HG03342 (cell line): ENCODE data around the gene PCDH12.

Source experiments
- ATAC-seq: cut with Tn5 transposase; IDR thresholded peaks from one replicate; pipeline ENCODE4 v1.9.1; 2021; ENCODE audit warnings: mild to moderate bottlenecking, moderate library complexity; ENCODE audit not compliant: unreplicated experiment

Gene PCDH12

DNA sequence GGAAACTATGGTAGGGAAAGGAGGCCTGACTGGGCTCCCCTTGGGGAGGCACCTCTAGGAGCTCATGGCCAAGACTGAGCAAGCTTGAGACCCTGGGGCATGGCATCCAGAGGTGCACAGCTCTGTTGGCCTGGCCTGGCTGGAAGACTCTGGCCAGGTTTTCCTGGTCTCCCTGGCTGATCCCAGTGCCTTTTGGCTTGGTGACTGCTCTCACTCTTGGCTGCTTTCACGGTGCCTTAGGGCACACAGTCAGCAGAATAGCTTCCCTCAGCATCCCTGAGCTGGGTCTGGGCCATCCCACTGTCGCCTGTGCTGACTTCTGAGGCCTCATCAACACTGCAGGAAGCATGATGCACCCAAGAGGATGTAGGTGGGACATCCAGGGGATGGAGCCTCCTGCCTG is 47.7 kb downstream of the PCDH12 start:
- no peak for ATAC-seq

DNA sequence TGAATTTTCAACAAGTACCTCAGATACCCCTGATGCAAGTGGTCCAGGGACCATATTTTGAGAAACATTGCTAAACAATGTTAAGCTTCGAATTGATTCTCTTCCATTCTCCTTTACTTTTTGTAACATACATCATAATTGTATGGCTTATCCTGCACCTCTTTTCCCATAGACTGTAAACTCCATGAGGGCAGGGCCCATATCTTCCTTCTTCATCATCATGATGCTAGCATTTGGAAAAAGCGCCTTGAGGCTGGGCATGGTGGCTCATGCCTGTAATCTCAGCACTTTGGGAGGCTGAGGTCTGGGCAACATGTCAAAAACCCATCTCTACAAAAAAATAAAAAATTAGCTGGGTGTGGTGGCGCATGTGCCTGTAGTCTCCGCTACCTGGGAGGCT is 48.8 kb downstream of the PCDH12 start:
- no peak for ATAC-seq

DNA sequence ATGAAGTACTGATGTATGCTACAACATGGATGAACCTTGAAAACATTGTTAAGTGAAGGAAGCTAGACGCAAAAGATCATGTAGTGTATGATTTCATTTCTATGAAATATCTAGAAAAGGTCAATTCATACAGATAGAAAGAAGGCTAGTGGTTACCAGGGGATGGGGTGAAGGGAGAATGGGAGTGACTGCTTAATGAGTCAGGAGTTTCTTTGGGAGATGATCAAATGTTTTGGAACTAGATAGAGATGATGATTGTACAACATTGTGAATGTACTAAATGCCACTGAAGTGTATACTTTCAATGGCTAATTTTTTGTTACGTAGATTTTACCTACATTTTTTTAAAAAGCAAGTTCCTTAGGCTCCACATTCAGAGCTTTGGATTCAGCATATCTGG is 49.2 kb downstream of the PCDH12 start:
- no peak for ATAC-seq

DNA sequence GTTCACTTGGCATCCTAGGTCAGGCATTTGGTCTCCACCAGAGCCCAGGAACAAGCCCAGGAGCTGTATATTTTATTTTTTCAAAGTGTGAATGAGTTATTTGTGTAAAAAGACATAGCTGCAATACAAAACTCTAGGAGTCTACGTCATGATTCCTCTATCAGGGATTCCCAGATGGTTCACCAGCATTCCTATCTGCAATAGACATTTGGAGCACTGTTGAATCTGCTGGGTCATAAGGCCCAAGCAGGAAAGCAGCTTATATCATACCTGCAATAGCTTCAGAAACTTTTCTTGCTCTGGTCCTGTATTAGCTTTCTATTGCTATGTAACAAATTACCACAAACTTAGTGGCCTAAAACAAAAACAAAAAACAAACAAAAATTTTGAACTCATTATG is 51.0 kb downstream of the PCDH12 start:
- no peak for ATAC-seq

DNA sequence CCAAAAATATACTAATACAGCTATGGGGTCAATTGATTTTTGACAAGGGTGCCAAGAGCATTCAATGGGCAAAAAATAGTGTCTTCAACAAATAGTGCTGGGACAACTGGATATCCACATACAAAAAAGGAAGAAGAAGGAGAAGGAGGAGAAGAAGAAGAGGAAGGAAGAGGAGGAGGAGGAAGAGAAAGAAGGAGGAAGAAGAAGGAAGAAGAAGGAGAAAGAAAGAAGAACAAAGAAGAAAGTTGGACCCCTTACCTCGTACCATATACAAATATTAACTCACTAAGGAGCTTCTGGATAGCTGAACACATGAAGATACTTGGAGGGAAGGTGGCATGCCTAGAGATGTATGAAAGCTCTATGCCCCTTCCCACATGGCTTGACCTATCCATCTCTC is 51.5 kb downstream of the PCDH12 start:
- no peak for ATAC-seq

DNA sequence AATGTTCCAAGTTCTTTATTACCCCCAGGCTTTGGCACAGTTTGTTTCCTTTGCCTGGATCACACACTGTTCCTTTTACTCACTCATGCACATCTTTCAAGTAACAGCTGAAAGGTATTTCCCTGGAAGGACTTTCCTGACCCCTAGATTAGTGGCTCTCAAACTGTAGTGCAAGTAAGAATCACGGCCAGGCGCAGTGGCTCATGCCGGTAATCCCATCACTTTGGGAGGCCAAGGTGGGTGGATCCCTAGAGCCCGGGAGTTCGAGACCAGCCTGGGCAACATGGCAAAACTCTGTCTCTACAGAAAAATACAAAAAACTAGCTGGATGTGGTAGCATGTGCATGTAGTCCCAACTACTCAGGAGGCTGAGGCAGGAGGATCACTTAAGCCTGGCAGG is 53.5 kb downstream of the PCDH12 start:
- ATAC-seq = no peak

DNA sequence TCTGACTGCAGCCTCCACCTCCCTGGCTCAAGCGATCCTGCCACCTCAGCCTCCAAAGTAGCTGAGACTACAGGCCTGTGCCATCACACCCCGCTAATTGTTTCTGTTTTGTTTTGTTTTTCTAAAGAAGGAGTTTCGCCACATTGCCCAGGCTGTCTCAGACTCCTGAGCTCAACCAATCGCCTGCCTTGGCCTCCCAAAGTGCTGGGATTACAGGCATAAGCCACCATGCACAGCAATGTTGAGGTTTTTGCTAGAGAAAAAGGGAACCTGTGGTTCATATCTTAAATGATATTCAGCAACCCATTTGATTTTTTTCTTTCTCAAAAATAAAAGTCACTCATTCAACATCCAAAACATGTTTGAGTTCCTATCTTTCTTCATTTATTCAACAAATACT is 54.7 kb downstream of the PCDH12 start:
- ATAC-seq = no peak

DNA sequence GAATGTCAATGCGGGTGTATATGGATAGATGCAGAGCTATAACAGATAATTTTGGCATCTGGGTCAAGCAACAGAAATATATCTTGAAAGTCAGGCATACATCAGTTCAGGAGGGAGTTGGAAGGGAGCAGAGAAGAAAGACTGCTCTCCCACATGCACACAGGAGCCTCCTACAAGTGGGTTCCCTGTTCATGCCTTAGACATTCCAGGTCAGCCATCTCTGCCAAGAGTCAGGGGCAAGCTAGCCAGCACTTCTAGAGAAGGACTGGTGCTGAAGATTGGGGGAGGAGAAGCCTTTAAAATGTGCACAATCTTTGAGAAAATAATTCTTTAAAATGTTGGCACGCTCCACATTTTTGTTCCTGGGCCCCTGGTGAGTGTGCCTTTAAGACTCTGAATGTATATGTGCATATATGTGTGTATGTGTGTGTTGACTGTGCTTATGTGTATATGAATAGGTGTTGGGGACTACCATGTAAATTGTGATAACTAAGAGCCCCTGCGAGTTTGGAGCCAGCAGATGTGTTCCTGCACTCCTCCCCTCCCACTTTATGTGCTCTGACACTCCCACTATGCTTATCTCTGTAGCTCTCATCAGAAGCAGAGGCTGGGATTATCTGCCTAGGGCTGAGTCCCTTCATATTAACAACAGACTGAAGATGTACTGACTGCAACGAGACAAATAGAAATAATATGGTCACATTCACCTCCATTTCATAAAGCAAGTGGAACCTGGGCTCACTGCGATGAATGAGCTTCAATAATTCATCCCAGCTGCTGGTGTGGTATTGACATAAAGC is 55.8 kb downstream of the PCDH12 start:
- no peak for ATAC-seq

DNA sequence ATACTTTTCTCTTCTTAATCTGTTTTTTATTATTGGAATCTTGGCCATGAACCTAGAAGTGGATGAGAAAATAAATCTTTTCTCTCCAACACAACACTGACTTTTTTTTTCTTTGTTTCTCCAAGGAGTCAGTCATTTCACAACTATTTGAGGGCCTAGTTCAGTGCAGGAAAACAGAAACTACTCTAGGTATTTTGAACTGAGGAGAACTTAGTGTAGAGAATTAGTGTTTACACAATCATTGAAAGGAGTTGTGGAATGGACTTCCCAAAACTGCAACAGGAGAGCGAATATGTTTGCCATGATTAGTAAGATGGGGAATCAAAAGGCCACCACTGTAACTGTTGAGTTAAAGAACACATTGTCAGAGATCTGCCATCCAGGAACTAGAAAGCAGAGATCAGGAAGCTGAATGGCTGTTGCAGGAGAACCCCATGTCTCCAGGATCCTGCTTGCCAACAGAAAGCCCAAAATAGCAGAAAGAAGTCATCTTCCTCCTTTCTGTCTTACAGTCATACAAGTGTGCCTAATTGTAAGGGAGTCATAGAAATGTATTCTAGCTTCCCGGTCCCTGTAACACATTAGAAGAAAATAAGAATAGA is 59.5 kb downstream of the PCDH12 start:
- ATAC-seq = no peak

DNA sequence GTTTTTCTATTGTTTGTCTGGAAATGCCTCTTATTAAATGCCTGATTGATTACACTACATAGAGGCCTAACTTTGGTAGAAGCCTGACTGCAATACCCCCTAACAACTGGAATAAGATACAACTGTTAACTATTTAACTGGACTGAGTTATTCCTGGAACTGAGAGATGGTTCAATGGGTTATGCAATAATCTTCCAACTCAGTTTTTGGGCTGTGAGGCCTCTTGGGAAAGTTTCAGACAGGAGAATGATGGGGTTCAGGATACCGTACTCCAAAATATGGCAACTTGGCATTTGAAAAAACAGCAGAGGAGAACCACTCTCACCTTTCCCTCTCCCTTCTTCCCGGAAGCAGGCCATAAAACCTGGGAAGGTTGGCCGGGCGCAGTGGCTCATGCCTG is 60.6 kb downstream of the PCDH12 start:
- no peak for ATAC-seq
